PC-3 (cell line): ENCODE data around the gene PAX1. TPM values are rescaled to one million over a fixed set of nuclear protein-coding genes. Genes with fewer than 3 reads are reported as not detected.

Experiments
- ATAC-seq: fragments of 200-7000 bp; cut with Tn5 transposase; 2 replicates; pipeline ENCODE4 v1.9.1; 2020; ENCODE audit warnings: mild to moderate bottlenecking, moderate library complexity
- BruUV-seq: library from RNA; stranded (reverse); fragments of 400-500 nt; replicated peaks from 2 replicates; lab custom pipeline; 2021; lab: Mats Ljungman, UMichigan
- CTCF ChIA-PET: fragments of 300-600 bp; sonication (Branson Sonifier 250); formaldehyde crosslinking; loops from one replicate; lab custom pipeline; 2022; ENCODE audit warnings: antibody characterized with exemption; lab: Charles Lee
- POLR2A ChIA-PET: fragments of 300-600 bp; sonication (Branson Sonifier 250); formaldehyde crosslinking; loops from one replicate; lab custom pipeline; 2022; ENCODE audit warnings: antibody characterized with exemption; ENCODE audit not compliant: unreplicated experiment; lab: Charles Lee
- DNase-seq: peaks from one replicate; pipeline ENCODE4 v3.0.0-alpha.2; 2015
- H2AFZ ChIP-seq: fragments of 300-600 bp; sonication (generic); 2 replicates; pipeline ENCODE4 v1.6.0; 2016; ENCODE audit warnings: antibody characterized with exemption, low read length
- H3F3A ChIP-seq: fragments of 300-600 bp; sonication (generic); one replicate; pipeline ENCODE4 v1.6.0; 2017; ENCODE audit warnings: antibody characterized with exemption, low read length, control low read depth, mild to moderate bottlenecking; ENCODE audit not compliant: unreplicated experiment
- H3K27ac ChIP-seq: fragments of 300-600 bp; sonication (generic); 2 replicates; pipeline ENCODE4 v1.5.1; 2016; ENCODE audit warnings: mild to moderate bottlenecking, low read length
- H3K27me3 ChIP-seq: fragments of 300-600 bp; sonication (generic); 2 replicates; pipeline ENCODE4 v1.6.1; 2016; ENCODE audit warnings: low read length, mixed read lengths
- H3K36me3 ChIP-seq: fragments of 300-600 bp; sonication (generic); 2 replicates; pipeline ENCODE4 v1.6.1; 2016; ENCODE audit warnings: low read depth, mixed run types, low read length, mixed read lengths
- H3K4me1 ChIP-seq: fragments of 300-600 bp; sonication (generic); 2 replicates; pipeline ENCODE4 v1.5.1; 2016; ENCODE audit warnings: low read length; ENCODE audit not compliant: insufficient read depth
- H3K4me2 ChIP-seq: fragments of 300-600 bp; sonication (generic); 2 replicates; pipeline ENCODE4 v1.6.0; 2016; ENCODE audit warnings: low read length
- H3K4me3 ChIP-seq: fragments of 300-600 bp; sonication (generic); 2 replicates; pipeline ENCODE4 v1.5.1; 2016; ENCODE audit warnings: mild to moderate bottlenecking, low read length, mixed read lengths
- H3K79me2 ChIP-seq: fragments of 300-600 bp; sonication (generic); 2 replicates; pipeline ENCODE4 v1.6.1; 2017; ENCODE audit warnings: low read length, mixed read lengths
- H3K9ac ChIP-seq: fragments of 300-600 bp; sonication (generic); 2 replicates; pipeline ENCODE4 v1.6.0; 2016; ENCODE audit warnings: mild to moderate bottlenecking, low read length
- H3K9me2 ChIP-seq: fragments of 300-600 bp; sonication (generic); replicated peaks from 2 replicates; pipeline ENCODE4 v1.6.1; 2016; ENCODE audit warnings: mixed run types, low read length, mixed read lengths
- H3K9me3 ChIP-seq: fragments of 300-600 bp; sonication (generic); 2 replicates; pipeline ENCODE4 v1.6.1; 2016; ENCODE audit warnings: low read length, mixed read lengths
- H4K20me1 ChIP-seq: fragments of 300-600 bp; sonication (generic); 2 replicates; pipeline ENCODE4 v1.6.1; 2016; ENCODE audit warnings: low read length, mixed read lengths
- EZH2 ChIP-seq: fragments of 300-600 bp; sonication (generic); IDR thresholded peaks from one replicate; pipeline ENCODE4 v1.6.1; 2017; ENCODE audit warnings: antibody characterized with exemption, mild to moderate bottlenecking, low read length; ENCODE audit not compliant: unreplicated experiment
- EZH2phosphoT487 ChIP-seq: fragments of 300-600 bp; sonication (generic); IDR thresholded peaks from 2 replicates; pipeline ENCODE4 v1.6.1; 2018; ENCODE audit warnings: mild to moderate bottlenecking, antibody characterized with exemption, low read length, borderline replicate concordance
- intact Hi-C: fragments of 100-400 bp; cut with micrococcal nuclease; formaldehyde crosslinking; loops from 2 replicates; pipeline ENCODE4 v1.9.0; 2023
- total RNA-seq: library from RNA; depleted of rRNA; stranded (reverse); fragments of >200 nt; gene quantifications from 2 replicates; pipeline ENCODE4 v1.2.3, GENCODE V29; 2014
- TF ChIP-seq, protein P1 (sequence below): fragments of 300-600 bp; sonication (generic); conservative IDR thresholded peaks from 2 replicates; pipeline ENCODE4 v1.5.1; 2017; ENCODE audit warnings: antibody characterized with exemption, low read depth, mild to moderate bottlenecking, low read length

The PAX1 gene
- total RNA-seq, 1 experiment from 2014 or later = not detected

DNA sequence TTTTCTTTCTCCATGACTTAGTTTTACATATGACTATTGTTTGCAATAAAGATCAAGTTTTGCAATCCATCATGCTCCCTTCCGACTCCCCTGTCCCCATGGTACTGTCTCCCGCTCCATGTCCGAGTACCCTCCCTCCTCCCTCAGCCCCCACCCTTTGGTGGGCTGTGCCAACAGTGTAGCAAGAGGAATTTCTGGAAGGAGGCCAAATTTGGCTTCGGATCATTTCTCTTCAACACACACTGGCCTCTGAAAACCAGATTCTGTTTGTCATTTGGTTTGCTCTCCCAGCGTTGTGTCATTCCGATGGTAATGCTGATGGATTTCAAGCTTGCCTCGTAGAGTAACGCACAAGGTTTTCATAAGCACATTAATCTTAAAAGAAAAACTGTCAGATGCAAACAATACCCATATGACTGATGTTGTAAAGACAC, 22.9 kb upstream of the PAX1 start:
- Histone ChIP-seq H3K36me3 (no peaks in the 10 kb centered on the region), H3K4me3 (no peak overlapping the region), H3K4me1 (no peaks in the 10 kb centered on the region), H3F3A (no peaks in the 10 kb centered on the region), H3K79me2 (no peaks in the 10 kb centered on the region), H3K27me3 (peaks cover 52% of the 10 kb centered on the region), H4K20me1 (no peaks in the 10 kb centered on the region), H3K4me2 (no peak overlapping the region), H3K9me3 (no peaks in the 10 kb centered on the region), H2AFZ (no peak overlapping the region), H3K27ac (no peak overlapping the region), H3K9me2 (no peaks in the 10 kb centered on the region), H3K9ac (no peak overlapping the region)
- CTCF ChIA-PET = no interaction called here
- intact Hi-C loops = no loop called here
- no peak for DNase-seq
- POLR2A ChIA-PET = no interaction called here
- no peak for ATAC-seq
- TF ChIP-seq EZH2phosphoT487 = no peak
- no peak for TF ChIP-seq EZH2
- TF ChIP-seq, protein P1, sequence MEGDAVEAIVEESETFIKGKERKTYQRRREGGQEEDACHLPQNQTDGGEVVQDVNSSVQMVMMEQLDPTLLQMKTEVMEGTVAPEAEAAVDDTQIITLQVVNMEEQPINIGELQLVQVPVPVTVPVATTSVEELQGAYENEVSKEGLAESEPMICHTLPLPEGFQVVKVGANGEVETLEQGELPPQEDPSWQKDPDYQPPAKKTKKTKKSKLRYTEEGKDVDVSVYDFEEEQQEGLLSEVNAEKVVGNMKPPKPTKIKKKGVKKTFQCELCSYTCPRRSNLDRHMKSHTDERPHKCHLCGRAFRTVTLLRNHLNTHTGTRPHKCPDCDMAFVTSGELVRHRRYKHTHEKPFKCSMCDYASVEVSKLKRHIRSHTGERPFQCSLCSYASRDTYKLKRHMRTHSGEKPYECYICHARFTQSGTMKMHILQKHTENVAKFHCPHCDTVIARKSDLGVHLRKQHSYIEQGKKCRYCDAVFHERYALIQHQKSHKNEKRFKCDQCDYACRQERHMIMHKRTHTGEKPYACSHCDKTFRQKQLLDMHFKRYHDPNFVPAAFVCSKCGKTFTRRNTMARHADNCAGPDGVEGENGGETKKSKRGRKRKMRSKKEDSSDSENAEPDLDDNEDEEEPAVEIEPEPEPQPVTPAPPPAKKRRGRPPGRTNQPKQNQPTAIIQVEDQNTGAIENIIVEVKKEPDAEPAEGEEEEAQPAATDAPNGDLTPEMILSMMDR = no peak
- no TSS peak for BruUV-seq

DNA sequence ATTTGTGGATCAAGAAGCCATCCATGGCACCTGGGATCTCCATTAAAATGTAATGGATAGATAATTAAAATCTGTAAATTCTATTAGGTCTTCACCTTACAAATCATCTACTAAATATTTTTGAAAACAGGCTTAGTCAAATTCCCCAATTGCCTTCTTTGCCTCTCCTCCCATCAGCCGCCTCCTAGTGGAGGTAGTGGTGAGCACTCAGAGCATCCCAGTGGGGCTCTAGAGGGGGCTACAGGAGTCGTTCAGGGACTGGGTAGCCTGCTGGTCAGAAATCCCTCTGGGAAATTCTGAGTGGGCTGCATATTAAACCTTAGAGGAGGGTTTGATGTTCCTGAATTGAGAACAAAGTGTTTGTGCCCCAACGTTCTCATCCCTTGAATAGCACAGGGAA, 20.8 kb upstream of the PAX1 start:
- no TSS peak for BruUV-seq
- Histone ChIP-seq H3K9ac (no peak overlapping the region), H3K36me3 (no peaks in the 10 kb centered on the region), H3F3A (no peaks in the 10 kb centered on the region), H4K20me1 (no peaks in the 10 kb centered on the region), H3K4me3 (no peak overlapping the region), H2AFZ (no peak overlapping the region), H3K4me1 (no peaks in the 10 kb centered on the region), H3K27me3 (peaks cover 53% of the 10 kb centered on the region), H3K4me2 (no peak overlapping the region), H3K9me3 (no peaks in the 10 kb centered on the region), H3K27ac (no peak overlapping the region), H3K9me2 (no peaks in the 10 kb centered on the region), H3K79me2 (no peaks in the 10 kb centered on the region)
- no peak for DNase-seq
- CTCF ChIA-PET = no interaction called here
- TF ChIP-seq, protein P1 = 0 out of 2 replicates have a peak, but pooled peaks have one; percentile 24
- no peak for TF ChIP-seq EZH2phosphoT487
- intact Hi-C loops = no loop called here
- ATAC-seq = no peak
- POLR2A ChIA-PET = no interaction called here

DNA sequence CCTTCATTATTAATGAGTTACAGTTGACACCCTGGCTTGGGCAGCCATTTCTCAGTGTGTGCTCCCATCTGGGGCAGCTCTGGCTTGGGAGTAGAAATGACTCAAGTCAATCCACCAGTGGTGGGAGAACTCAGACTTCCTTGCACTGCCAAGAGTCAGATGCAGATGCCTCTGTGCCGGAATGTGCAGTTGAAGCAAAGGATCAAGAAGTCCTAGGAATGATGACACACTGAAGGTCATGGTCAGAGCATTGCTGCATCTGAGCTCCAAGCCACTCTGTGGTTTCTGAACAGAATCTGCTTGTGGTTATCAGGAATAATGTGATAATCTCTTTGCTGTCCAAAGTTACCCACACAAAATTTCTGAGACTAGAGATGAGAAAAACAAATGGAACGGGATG, 19.5 kb upstream of the PAX1 start:
- Histone ChIP-seq H3F3A (no peaks in the 10 kb centered on the region), H3K9me2 (no peaks in the 10 kb centered on the region), H3K4me3 (no peak overlapping the region), H2AFZ (no peak overlapping the region), H3K4me1 (no peaks in the 10 kb centered on the region), H3K27ac (no peak overlapping the region), H3K9ac (no peak overlapping the region), H3K79me2 (no peaks in the 10 kb centered on the region), H4K20me1 (no peaks in the 10 kb centered on the region), H3K9me3 (no peaks in the 10 kb centered on the region), H3K4me2 (no peak overlapping the region), H3K27me3 (peaks cover 50% of the 10 kb centered on the region), H3K36me3 (no peaks in the 10 kb centered on the region)
- POLR2A ChIA-PET = no interaction called here
- TF ChIP-seq, protein P1 = no peak
- TF ChIP-seq EZH2phosphoT487 (no peak), EZH2 (no peak)
- CTCF ChIA-PET = no interaction called here
- DNase-seq (no peak), ATAC-seq (no peak)
- BruUV-seq = no TSS peak
- intact Hi-C loops = no loop called here
